SK-N-SH (cell line): ENCODE data around the gene MAMDC2. TPM values are rescaled to one million over a fixed set of nuclear protein-coding genes. Genes with fewer than 3 reads are reported as not detected.

ENCODE experiments used
- CTCF ChIA-PET: fragments of 300-600, 350-600 bp; formaldehyde crosslinking; extraction: SDS; loops from one replicate; lab custom pipeline; 2021; lab: Yijun Ruan, JAX
- POLR2A ChIA-PET: fragments of 350-600 bp; sonication (Branson Sonifier 250); formaldehyde crosslinking; extraction: SDS; loops from one replicate; lab custom pipeline; 2020; ENCODE audit warnings: antibody characterized with exemption, inconsistent platforms; lab: Yijun Ruan, JAX
- DNase-seq: peaks from one replicate; pipeline ENCODE4 v3.0.0; 2012
- H2AFZ ChIP-seq: fragments of 200-600 bp; sonication (generic); 2 replicates; pipeline ENCODE4 v1.8.1; 2016; ENCODE audit warnings: antibody characterized with exemption, mild to moderate bottlenecking, low read depth
- H3F3A ChIP-seq: fragments of 200-600 bp; sonication (generic); replicated peaks from 2 replicates; pipeline ENCODE3; 2016; ENCODE audit warnings: antibody characterized with exemption, mild to moderate bottlenecking; ENCODE audit not compliant: insufficient read depth
- H3K27ac ChIP-seq, 2 experiments: fragments of 200-500 bp in 1 of 2; fragments of 200-600 bp in 1 of 2; sonication (Bioruptor generic) in 1 of 2; sonication (generic), shearing (Covaris generic) in 1 of 2; 2 replicates each; pipeline versions ENCODE4 v1.5.1 to v1.6.1; 2014 to 2016; ENCODE audit warnings: low read depth in 2 of 2, inconsistent platforms in 1 of 2, low read length in 1 of 2, mild to moderate bottlenecking in 1 of 2, mixed read lengths in 1 of 2
- H3K27me3 ChIP-seq: fragments of 200-600 bp; sonication (generic), shearing (Covaris generic); 2 replicates; pipeline ENCODE4 v1.6.1; 2016; ENCODE audit warnings: mixed run types; ENCODE audit not compliant: insufficient read depth
- H3K36me3 ChIP-seq, 2 experiments: fragments of 200-500 bp in 1 of 2; fragments of 200-600 bp in 1 of 2; sonication (Bioruptor generic) in 1 of 2; sonication (generic) in 1 of 2; replicated peaks in 1 of 2; 2 replicates each; pipeline versions ENCODE3 to v1.5.1; 2014 to 2016; ENCODE audit warnings: low read length in 1 of 2, mild to moderate bottlenecking in 1 of 2; ENCODE audit not compliant: insufficient read depth in 2 of 2, control insufficient read depth in 1 of 2
- H3K4me1 ChIP-seq, 2 experiments: fragments of 200-500 bp in 1 of 2; fragments of 200-600 bp in 1 of 2; sonication (Bioruptor generic) in 1 of 2; sonication (generic), shearing (Covaris generic) in 1 of 2; 2 replicates each; pipeline versions ENCODE4 v1.5.1 to v1.6.1; 2014 to 2016; ENCODE audit warnings: low read depth in 1 of 2, low read length in 1 of 2, mixed run types in 1 of 2; ENCODE audit not compliant: insufficient read depth in 2 of 2, control insufficient read depth in 1 of 2
- H3K4me2 ChIP-seq: fragments of 200-600 bp; sonication (generic), shearing (Covaris generic); 2 replicates; pipeline ENCODE4 v1.6.1; 2017; ENCODE audit warnings: mixed run types
- H3K4me3 ChIP-seq, 2 experiments: fragments of 200-500 bp in 1 of 2; fragments of 200-600 bp in 1 of 2; sonication (Bioruptor generic) in 1 of 2; sonication (generic), shearing (Covaris generic) in 1 of 2; 2 replicates each; pipeline versions ENCODE4 v1.5.1 to v1.8.1; 2014 to 2016; ENCODE audit warnings: low read depth in 2 of 2, inconsistent platforms in 1 of 2, low read length in 1 of 2, mild to moderate bottlenecking in 1 of 2, mixed read lengths in 1 of 2, moderate library complexity in 1 of 2
- H3K79me2 ChIP-seq: fragments of 200-600 bp; sonication (generic); 2 replicates; pipeline ENCODE4 v1.8.1; 2017; ENCODE audit warnings: mild to moderate bottlenecking; ENCODE audit not compliant: insufficient read depth
- H3K9ac ChIP-seq: fragments of 200-600 bp; sonication (generic); 2 replicates; pipeline ENCODE4 v1.6.1; 2017; ENCODE audit warnings: mixed run types
- H3K9me2 ChIP-seq: fragments of 200-600 bp; sonication (generic); 2 replicates; pipeline ENCODE4 v1.6.1; 2017; ENCODE audit warnings: mixed run types
- H3K9me3 ChIP-seq: fragments of 200-600 bp; sonication (generic); 2 replicates; pipeline ENCODE4 v1.6.1; 2017; ENCODE audit warnings: mixed run types, mild to moderate bottlenecking, moderate library complexity
- H4K20me1 ChIP-seq: fragments of 200-600 bp; sonication (generic); 2 replicates; pipeline ENCODE4 v1.6.1; 2017; ENCODE audit warnings: mild to moderate bottlenecking, mixed run types; ENCODE audit not compliant: insufficient read depth
- CHD2 ChIP-seq: fragments of 150-350 bp; IDR thresholded peaks from 2 replicates; pipeline ENCODE4 v1.6.1; 2018; ENCODE audit warnings: low read length; ENCODE audit not compliant: partially characterized antibody
- FOXJ3 ChIP-seq: sonication (generic); formaldehyde crosslinking; IDR thresholded peaks from 2 replicates; pipeline ENCODE4 v1.5.1; 2020; ENCODE audit warnings: mild to moderate bottlenecking, missing genetic modification reagents
- GABPA ChIP-seq: IDR thresholded peaks from 2 replicates; pipeline ENCODE4 v1.4.0; 2012; ENCODE audit warnings: low read depth, mild to moderate bottlenecking
- JUND ChIP-seq: IDR thresholded peaks from 2 replicates; pipeline ENCODE4 v1.4.0; 2012
- MEF2A ChIP-seq: IDR thresholded peaks from 2 replicates; pipeline ENCODE4 v1.4.0; 2012; ENCODE audit warnings: low read depth, borderline replicate concordance
- NFIC ChIP-seq: IDR thresholded peaks from 2 replicates; pipeline ENCODE4 v1.4.0; 2012; ENCODE audit warnings: borderline replicate concordance
- RAD21 ChIP-seq: IDR thresholded peaks from 2 replicates; pipeline ENCODE4 v1.6.1; 2012; ENCODE audit warnings: mild to moderate bottlenecking, low read length
- RFX5 ChIP-seq: IDR thresholded peaks from 2 replicates; pipeline ENCODE4 v1.6.1; 2012; ENCODE audit warnings: mild to moderate bottlenecking, improper control_type of control experiment, low read length
- SMC3 ChIP-seq: IDR thresholded peaks from 2 replicates; pipeline ENCODE4 v1.6.1; 2012; ENCODE audit warnings: low read depth, low read length, improper control_type of control experiment
- TAF1 ChIP-seq: IDR thresholded peaks from 2 replicates; pipeline ENCODE4 v1.6.1; 2012; ENCODE audit warnings: low read depth, mild to moderate bottlenecking, low read length, moderate library complexity, borderline replicate concordance
- WGBS: methylation state at CpG from one replicate; pipeline ENCODE4 v1.1.6; 2017; ENCODE audit warnings: low lambda C conversion rate; 5-methylcytosine and 5-hydroxymethylcytosine counted together
- polyA plus RNA-seq, 3 experiments: library from polyadenylated mRNA; depleted of rRNA; stranded (reverse); fragments of >200 nt; gene quantifications; 2 replicates each; pipeline ENCODE4 v1.2.3, GENCODE V29; 2012
- TF ChIP-seq, protein P1 (sequence below): IDR thresholded peaks from 2 replicates; pipeline ENCODE4 v1.4.0; 2012; ENCODE audit warnings: low read depth, borderline replicate concordance
- TF ChIP-seq, protein P2 (sequence below): fragments of 150-350 bp; IDR thresholded peaks from 2 replicates; pipeline ENCODE4 v1.6.1; 2016; ENCODE audit warnings: mild to moderate bottlenecking, low read depth, low read length
- TF ChIP-seq, protein P3 (sequence below): fragments of 200-600 bp; sonication (generic); IDR thresholded peaks from 2 replicates; pipeline ENCODE4 v1.6.1; 2017; ENCODE audit warnings: antibody characterized with exemption, mild to moderate bottlenecking, moderate library complexity
- TF ChIP-seq, protein P4 (sequence below): IDR thresholded peaks from 2 replicates; pipeline ENCODE4 v1.4.0; 2012; ENCODE audit warnings: low read depth, borderline replicate concordance

Gene MAMDC2, protein sequence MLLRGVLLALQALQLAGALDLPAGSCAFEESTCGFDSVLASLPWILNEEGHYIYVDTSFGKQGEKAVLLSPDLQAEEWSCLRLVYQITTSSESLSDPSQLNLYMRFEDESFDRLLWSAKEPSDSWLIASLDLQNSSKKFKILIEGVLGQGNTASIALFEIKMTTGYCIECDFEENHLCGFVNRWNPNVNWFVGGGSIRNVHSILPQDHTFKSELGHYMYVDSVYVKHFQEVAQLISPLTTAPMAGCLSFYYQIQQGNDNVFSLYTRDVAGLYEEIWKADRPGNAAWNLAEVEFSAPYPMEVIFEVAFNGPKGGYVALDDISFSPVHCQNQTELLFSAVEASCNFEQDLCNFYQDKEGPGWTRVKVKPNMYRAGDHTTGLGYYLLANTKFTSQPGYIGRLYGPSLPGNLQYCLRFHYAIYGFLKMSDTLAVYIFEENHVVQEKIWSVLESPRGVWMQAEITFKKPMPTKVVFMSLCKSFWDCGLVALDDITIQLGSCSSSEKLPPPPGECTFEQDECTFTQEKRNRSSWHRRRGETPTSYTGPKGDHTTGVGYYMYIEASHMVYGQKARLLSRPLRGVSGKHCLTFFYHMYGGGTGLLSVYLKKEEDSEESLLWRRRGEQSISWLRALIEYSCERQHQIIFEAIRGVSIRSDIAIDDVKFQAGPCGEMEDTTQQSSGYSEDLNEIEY
- polyA plus RNA-seq (2012; rRNA removed) = not detected in 2 replicates
- under 0.01 TPM in 2 replicates for polyA plus RNA-seq (2012; cell fraction: cytosol; rRNA removed)
- 0.01 TPM in 1 of 2 replicates, not detected in the other for polyA plus RNA-seq (2012; cell fraction: nucleus; rRNA removed)

DNA sequence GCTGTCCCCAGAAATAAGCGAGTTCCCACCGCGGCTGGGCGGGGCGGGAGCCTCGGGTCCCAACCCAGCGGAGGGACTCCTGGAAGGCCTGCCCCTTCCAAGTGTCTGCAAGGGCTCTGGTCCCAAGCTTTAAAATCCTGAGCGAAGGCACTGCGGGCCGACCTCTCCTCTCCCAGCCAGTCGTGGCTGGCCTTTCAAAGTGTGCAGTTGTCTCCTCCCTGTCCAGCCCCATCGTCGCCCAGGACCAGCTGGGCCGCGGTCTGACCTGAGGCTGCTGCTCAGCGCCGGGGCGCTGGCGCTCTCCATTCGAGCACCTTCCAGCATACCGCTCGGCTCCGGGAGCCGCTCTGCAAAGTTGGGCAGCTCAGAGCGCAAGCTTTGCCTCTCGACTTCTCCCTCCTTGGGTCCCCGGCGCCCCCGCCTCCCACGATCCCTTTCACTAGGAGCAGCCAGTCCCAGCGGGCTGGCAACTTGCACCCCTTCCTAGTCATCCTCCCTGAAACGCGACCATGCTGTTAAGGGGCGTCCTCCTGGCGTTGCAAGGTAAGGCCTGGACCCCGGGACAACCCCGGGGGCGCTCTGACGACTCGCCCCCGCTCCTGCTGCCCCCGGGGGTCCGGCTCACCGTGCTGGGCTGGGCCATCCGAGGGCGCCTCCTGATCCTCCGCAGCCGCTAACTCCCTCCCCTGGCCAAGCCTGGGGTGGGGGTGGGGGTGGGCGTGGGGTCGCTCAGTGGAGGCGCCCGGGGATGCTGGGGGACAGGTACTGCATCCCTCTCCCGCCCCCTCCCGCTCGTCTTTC lies at the start of gene MAMDC2:
TSS of gene MAMDC2 (plus strand) at position 160 of the 801 bp plus-strand sequence. CDS start at position 510, 350 bp downstream.
- POLR2A ChIA-PET = no interaction called here
- CTCF ChIA-PET = interaction anchor here (0.9 to 1.2 kb wide), 2 partner anchors 10 to 19 kb away, joined by 3 read pairs; no protein-coding TSS in a partner anchor
- Histone ChIP-seq H2AFZ (no peak within 1 kb of the TSS), H3K9me2 (no peaks in the 10 kb centered on the region), H3K27me3 (no peaks in the 10 kb centered on the region), H3K4me3 (no peak within 1 kb of the TSS), H3K9ac (no peak within 1 kb of the TSS), H3K27ac (no peak within 1 kb of the TSS), H3K4me1 (peaks cover 0 to 9% of the 10 kb centered on the region in 2 experiments; a peak in 2 of 4 replicates), H3F3A (no peaks in the 10 kb centered on the region), H3K36me3 (no peaks in the 10 kb centered on the region), H3K4me2 (no peak within 1 kb of the TSS), H4K20me1 (no peaks in the 10 kb centered on the region), H3K79me2 (no peaks in the 10 kb centered on the region), H3K9me3 (no peaks in the 10 kb centered on the region)
- TF ChIP-seq FOXJ3 (CRISPR knock-in tag) = no peak
- TF ChIP-seq TAF1 = no peak
- TF ChIP-seq RAD21 = no peak
- TF ChIP-seq, protein P1, sequence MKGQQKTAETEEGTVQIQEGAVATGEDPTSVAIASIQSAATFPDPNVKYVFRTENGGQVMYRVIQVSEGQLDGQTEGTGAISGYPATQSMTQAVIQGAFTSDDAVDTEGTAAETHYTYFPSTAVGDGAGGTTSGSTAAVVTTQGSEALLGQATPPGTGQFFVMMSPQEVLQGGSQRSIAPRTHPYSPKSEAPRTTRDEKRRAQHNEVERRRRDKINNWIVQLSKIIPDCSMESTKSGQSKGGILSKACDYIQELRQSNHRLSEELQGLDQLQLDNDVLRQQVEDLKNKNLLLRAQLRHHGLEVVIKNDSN = no peak
- 59% methylated on average over 22 of the region's 55 CpGs for WGBS
- peak; percentile 45 for DNase-seq

DNA sequence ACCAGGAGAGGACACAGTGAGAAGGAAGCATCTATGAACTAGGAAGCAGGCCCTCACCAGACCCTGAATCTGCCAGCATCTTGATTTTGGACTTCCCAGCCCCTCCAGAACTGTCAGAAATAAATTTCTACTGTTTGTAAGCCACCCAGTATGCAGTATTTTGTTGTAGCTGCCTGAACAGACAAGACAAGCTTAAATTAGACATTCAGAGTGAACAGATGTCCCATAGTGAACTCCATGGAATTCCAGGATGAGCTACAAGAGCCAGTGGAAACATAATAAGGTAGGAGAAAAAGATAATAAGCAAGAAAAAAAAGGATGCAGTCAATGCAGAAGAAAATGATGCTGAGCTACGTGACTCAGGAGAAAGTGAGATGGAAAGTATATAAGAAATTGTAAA lies 47.8 kb upstream of the MAMDC2 start:
- H3K36me3 ChIP-seq = no peaks in the 10 kb centered on the region
- POLR2A ChIA-PET = no interaction called here
- H3K4me1 ChIP-seq = no peaks in the 10 kb centered on the region
- H3K27me3 ChIP-seq = no peaks in the 10 kb centered on the region
- CTCF ChIA-PET = no interaction called here
- no peaks in the 10 kb centered on the region for H3F3A ChIP-seq
- no peaks in the 10 kb centered on the region for H3K9me3 ChIP-seq
- H4K20me1 ChIP-seq = no peaks in the 10 kb centered on the region
- DNase-seq = no peak
- H3K27ac ChIP-seq = no peak overlapping the region
- no peak overlapping the region for H3K4me3 ChIP-seq
- no peak overlapping the region for H3K4me2 ChIP-seq
- no peaks in the 10 kb centered on the region for H3K9me2 ChIP-seq
- H3K9ac ChIP-seq = no peak overlapping the region
- no peaks in the 10 kb centered on the region for H3K79me2 ChIP-seq
- 78% methylated on average over 1 of the region's 1 CpG for WGBS
- no peak overlapping the region for H2AFZ ChIP-seq
- TF ChIP-seq RFX5 = no peak
- no peak for TF ChIP-seq RAD21
- TF ChIP-seq, protein P2, sequence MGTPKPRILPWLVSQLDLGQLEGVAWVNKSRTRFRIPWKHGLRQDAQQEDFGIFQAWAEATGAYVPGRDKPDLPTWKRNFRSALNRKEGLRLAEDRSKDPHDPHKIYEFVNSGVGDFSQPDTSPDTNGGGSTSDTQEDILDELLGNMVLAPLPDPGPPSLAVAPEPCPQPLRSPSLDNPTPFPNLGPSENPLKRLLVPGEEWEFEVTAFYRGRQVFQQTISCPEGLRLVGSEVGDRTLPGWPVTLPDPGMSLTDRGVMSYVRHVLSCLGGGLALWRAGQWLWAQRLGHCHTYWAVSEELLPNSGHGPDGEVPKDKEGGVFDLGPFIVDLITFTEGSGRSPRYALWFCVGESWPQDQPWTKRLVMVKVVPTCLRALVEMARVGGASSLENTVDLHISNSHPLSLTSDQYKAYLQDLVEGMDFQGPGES = no peak
- TF ChIP-seq, protein P3, sequence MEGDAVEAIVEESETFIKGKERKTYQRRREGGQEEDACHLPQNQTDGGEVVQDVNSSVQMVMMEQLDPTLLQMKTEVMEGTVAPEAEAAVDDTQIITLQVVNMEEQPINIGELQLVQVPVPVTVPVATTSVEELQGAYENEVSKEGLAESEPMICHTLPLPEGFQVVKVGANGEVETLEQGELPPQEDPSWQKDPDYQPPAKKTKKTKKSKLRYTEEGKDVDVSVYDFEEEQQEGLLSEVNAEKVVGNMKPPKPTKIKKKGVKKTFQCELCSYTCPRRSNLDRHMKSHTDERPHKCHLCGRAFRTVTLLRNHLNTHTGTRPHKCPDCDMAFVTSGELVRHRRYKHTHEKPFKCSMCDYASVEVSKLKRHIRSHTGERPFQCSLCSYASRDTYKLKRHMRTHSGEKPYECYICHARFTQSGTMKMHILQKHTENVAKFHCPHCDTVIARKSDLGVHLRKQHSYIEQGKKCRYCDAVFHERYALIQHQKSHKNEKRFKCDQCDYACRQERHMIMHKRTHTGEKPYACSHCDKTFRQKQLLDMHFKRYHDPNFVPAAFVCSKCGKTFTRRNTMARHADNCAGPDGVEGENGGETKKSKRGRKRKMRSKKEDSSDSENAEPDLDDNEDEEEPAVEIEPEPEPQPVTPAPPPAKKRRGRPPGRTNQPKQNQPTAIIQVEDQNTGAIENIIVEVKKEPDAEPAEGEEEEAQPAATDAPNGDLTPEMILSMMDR = no peak
- TF ChIP-seq MEF2A = no peak
- no peak for TF ChIP-seq CHD2
- TF ChIP-seq NFIC = no peak
- TF ChIP-seq JUND = no peak
- no peak for TF ChIP-seq GABPA
- TF ChIP-seq, protein P4, sequence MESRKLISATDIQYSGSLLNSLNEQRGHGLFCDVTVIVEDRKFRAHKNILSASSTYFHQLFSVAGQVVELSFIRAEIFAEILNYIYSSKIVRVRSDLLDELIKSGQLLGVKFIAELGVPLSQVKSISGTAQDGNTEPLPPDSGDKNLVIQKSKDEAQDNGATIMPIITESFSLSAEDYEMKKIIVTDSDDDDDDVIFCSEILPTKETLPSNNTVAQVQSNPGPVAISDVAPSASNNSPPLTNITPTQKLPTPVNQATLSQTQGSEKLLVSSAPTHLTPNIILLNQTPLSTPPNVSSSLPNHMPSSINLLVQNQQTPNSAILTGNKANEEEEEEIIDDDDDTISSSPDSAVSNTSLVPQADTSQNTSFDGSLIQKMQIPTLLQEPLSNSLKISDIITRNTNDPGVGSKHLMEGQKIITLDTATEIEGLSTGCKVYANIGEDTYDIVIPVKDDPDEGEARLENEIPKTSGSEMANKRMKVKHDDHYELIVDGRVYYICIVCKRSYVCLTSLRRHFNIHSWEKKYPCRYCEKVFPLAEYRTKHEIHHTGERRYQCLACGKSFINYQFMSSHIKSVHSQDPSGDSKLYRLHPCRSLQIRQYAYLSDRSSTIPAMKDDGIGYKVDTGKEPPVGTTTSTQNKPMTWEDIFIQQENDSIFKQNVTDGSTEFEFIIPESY = no peak
- no peak for TF ChIP-seq SMC3
